MM.1S (cell line): Measurements from ENCODE around the gene MON2.

Experiments used
- EZH2 ChIP-seq: fragments of 300-600 bp; sonication (generic); optimal IDR thresholded peaks from 2 replicates; pipeline ENCODE3; 2017; ENCODE audit warnings: low read depth, mild to moderate bottlenecking, antibody characterized with exemption, low read length, mixed read lengths
- TF ChIP-seq, protein P1 (sequence below): fragments of 300-600 bp; sonication (generic); IDR thresholded peaks from 2 replicates; pipeline ENCODE4 v1.5.1; 2016; ENCODE audit warnings: antibody characterized with exemption, low read length, mixed read lengths

DNA sequence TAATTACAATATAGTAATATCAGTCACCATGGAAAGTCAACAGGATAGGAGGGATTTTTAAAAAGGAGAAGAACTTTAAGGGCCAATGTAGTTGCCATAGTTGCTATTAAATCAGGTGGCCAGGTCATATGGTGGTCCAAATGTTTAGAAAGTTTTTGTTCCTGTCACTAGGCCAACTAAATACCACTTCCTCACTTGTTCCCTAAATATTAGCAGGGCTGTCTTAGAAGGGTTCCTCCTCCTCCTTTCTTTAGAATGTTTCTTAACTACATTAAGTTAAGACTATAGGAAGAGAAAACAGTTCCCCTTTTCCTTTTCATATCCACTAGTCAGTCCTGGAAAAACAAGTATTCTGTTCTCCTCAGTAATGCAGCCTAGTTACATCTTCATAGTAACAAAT is 50.3 kb downstream of the MON2 start:
- TF ChIP-seq, protein P1, sequence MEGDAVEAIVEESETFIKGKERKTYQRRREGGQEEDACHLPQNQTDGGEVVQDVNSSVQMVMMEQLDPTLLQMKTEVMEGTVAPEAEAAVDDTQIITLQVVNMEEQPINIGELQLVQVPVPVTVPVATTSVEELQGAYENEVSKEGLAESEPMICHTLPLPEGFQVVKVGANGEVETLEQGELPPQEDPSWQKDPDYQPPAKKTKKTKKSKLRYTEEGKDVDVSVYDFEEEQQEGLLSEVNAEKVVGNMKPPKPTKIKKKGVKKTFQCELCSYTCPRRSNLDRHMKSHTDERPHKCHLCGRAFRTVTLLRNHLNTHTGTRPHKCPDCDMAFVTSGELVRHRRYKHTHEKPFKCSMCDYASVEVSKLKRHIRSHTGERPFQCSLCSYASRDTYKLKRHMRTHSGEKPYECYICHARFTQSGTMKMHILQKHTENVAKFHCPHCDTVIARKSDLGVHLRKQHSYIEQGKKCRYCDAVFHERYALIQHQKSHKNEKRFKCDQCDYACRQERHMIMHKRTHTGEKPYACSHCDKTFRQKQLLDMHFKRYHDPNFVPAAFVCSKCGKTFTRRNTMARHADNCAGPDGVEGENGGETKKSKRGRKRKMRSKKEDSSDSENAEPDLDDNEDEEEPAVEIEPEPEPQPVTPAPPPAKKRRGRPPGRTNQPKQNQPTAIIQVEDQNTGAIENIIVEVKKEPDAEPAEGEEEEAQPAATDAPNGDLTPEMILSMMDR, result no peak
- TF ChIP-seq EZH2, result no peak
